Activated CD8-positive, alpha-beta memory T cell treated with anti-CD3 and anti-CD28 coated beads, Interleukin-2, amount 50 U/mL, for 24 hours (primary cell): ENCODE data around the gene COL18A1.

ENCODE experiments used
- DNase-seq: peaks from one replicate; pipeline ENCODE4 v3.0.0-alpha.2; 2020; ENCODE audit errors: extremely low read depth

Gene COL18A1

GRCh38 chr21:45468971-45469272 lies 64.0 kb downstream of the COL18A1 start:
- no peak for DNase-seq

- DNase-seq, result no peak
These were observed 64.5 kb downstream of the COL18A1 start for GRCh38 chr21:45469273-45470086.

GRCh38 chr21:45470087-45470515 lies 65.1 kb downstream of the COL18A1 start:
- no peak for DNase-seq

- no peak for DNase-seq
These were observed 66.0 kb downstream of the COL18A1 start for GRCh38 chr21:45470773-45471524.

GRCh38 chr21:45471525-45472221 lies 66.7 kb downstream of the COL18A1 start:
- no peak for DNase-seq

GRCh38 chr21:45472445-45473365 lies 67.7 kb downstream of the COL18A1 start:
- no peak for DNase-seq

- no peak for DNase-seq
These were observed 68.7 kb downstream of the COL18A1 start for GRCh38 chr21:45473496-45474322.

- DNase-seq, result no peak
These were observed 69.5 kb downstream of the COL18A1 start for GRCh38 chr21:45474323-45474950.

GRCh38 chr21:45475004-45475685 lies 70.2 kb downstream of the COL18A1 start:
- DNase-seq, result no peak

GRCh38 chr21:45475797-45476570 lies 71.0 kb downstream of the COL18A1 start:
- no peak for DNase-seq

GRCh38 chr21:45476582-45476981 lies 71.6 kb downstream of the COL18A1 start:
- DNase-seq, result no peak

- no peak for DNase-seq
These were observed 72.5 kb downstream of the COL18A1 start for GRCh38 chr21:45477176-45478114.

GRCh38 chr21:45478115-45478801 lies 73.3 kb downstream of the COL18A1 start:
- peak; percentile 49 for DNase-seq

GRCh38 chr21:45478816-45479669 lies 74.1 kb downstream of the COL18A1 start:
- no peak for DNase-seq

- DNase-seq, result no peak
These were observed 75.0 kb downstream of the COL18A1 start for GRCh38 chr21:45479691-45480675.
